ENCODE results near the gene NPAS3.

DNA sequence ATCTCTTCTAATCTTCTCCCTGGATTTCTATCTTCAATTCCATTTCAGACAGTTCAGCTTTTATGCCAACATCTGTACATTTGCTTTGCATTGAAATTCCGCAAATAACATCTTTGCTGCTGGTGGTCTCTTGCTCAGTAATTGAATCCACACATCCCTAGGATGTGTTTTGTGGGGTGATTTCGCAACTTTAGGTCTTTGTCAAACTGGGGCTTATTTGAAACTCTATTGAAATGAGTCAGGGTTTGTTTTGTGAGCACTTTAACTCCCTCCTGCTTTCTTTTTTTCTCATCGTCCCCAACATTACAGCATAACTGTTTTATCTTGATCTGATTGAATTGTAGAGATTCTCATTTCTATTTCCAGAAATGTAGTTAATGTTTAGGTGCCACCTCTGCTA, 404.3 kb downstream of the NPAS3 start:
- TF ChIP-seq, protein P1, sequence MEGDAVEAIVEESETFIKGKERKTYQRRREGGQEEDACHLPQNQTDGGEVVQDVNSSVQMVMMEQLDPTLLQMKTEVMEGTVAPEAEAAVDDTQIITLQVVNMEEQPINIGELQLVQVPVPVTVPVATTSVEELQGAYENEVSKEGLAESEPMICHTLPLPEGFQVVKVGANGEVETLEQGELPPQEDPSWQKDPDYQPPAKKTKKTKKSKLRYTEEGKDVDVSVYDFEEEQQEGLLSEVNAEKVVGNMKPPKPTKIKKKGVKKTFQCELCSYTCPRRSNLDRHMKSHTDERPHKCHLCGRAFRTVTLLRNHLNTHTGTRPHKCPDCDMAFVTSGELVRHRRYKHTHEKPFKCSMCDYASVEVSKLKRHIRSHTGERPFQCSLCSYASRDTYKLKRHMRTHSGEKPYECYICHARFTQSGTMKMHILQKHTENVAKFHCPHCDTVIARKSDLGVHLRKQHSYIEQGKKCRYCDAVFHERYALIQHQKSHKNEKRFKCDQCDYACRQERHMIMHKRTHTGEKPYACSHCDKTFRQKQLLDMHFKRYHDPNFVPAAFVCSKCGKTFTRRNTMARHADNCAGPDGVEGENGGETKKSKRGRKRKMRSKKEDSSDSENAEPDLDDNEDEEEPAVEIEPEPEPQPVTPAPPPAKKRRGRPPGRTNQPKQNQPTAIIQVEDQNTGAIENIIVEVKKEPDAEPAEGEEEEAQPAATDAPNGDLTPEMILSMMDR (conservative IDR thresholded peaks at IDR 0.05; ENCODE audit: low read depth, low read length): no peak
- TF ChIP-seq EZH2 (IDR thresholded peaks at IDR 0.05; ENCODE audit: low read length, unreplicated experiment): no peak

Data from PC-3 (cell line).